ENCODE data around the gene SCN1B. TPM values are rescaled to one million over a fixed set of nuclear protein-coding genes. Genes with fewer than 3 reads are reported as not detected.
"Not testable (repeated sequence)": the region's sequence is repeated elsewhere in the genome, so short reads cannot be mapped to it uniquely, and the experiment has no call there.

SCN1B gene
- total RNA-seq, 1 donor from 2014 or later: 5.8 TPM

DNA sequence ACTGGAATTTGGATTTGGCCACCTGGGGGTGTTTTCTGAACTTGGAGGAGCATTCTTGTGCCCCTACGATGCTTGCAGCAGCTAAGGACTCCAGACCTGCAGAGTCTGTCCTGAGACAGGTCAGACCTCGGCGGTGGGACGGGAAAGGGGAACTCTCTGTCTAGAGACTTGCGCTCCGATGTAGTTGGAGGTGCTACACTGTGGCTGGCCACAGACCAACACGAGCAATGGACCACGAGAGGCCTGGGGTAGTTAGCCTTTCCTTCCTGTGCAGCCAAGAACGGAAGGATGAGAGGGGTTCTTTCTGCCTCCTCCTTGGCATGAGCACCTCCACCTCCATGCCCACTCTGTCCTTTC is 36.0 kb upstream of the SCN1B start:
- DNase-seq (ENCODE audit: low spot score): no peak
- H3K27ac Mint-ChIP-seq (ENCODE audit: unreplicated experiment): no peak overlapping the region
- H3K36me3 Mint-ChIP-seq (ENCODE audit: low read depth): no peaks in the 10 kb centered on the region
- TF ChIP-seq CTCF (IDR thresholded peaks at IDR 0.05): no peak
- peaks cover 19% of the 10 kb centered on the region for H3K4me1 Mint-ChIP-seq (ENCODE audit: low read depth)
- H3K4me3 Mint-ChIP-seq (ENCODE audit: unreplicated experiment): no peak overlapping the region
- H3K27me3 Mint-ChIP-seq (ENCODE audit: low read depth): no peaks in the 10 kb centered on the region
- no peaks in the 10 kb centered on the region for H3K9me3 Mint-ChIP-seq (ENCODE audit: low read depth)

GRCh38 chr19:34994643-34995541 is 35.4 kb upstream of the SCN1B start:
- Mint-ChIP-seq H3K27me3 (ENCODE audit: low read depth) (no peaks in the 10 kb centered on the region), H3K9me3 (ENCODE audit: low read depth) (no peaks in the 10 kb centered on the region), H3K27ac (ENCODE audit: unreplicated experiment) (no peak overlapping the region), H3K4me1 (ENCODE audit: low read depth) (peaks cover 23% of the 10 kb centered on the region), H3K4me3 (ENCODE audit: unreplicated experiment) (no peak overlapping the region), H3K36me3 (ENCODE audit: low read depth) (no peaks in the 10 kb centered on the region)
- no peak for TF ChIP-seq CTCF (IDR thresholded peaks at IDR 0.05)
- no peak for DNase-seq (ENCODE audit: low spot score)

DNA sequence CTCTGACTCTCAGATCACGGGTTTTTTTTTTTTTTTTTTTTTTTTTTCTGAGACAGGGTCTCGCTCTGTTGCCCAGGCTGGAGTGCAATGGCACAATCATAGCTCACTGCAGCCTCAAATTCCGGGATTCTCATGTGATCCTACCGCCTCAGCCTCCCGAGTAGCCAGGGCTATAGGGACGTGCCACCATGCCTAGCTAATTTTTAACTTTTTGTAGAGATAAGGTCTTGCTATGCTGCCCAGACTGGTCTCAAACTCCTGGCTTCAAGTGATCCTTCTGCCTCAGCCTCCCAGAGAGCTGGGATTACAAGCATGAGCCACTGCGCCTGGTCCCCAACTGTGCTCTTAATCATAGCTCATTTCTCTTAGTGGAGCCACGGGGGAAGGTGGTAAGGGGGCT is 34.7 kb upstream of the SCN1B start:
- DNase-seq (ENCODE audit: low spot score): no peak
- peaks cover 23% of the 10 kb centered on the region for H3K4me1 Mint-ChIP-seq (ENCODE audit: low read depth)
- no peak overlapping the region for H3K27ac Mint-ChIP-seq (ENCODE audit: unreplicated experiment)
- TF ChIP-seq CTCF (IDR thresholded peaks at IDR 0.05): no peak
- no peaks in the 10 kb centered on the region for H3K36me3 Mint-ChIP-seq (ENCODE audit: low read depth)
- H3K27me3 Mint-ChIP-seq (ENCODE audit: low read depth): no peaks in the 10 kb centered on the region
- no peaks in the 10 kb centered on the region for H3K9me3 Mint-ChIP-seq (ENCODE audit: low read depth)
- H3K4me3 Mint-ChIP-seq (ENCODE audit: unreplicated experiment): no peak overlapping the region

DNA sequence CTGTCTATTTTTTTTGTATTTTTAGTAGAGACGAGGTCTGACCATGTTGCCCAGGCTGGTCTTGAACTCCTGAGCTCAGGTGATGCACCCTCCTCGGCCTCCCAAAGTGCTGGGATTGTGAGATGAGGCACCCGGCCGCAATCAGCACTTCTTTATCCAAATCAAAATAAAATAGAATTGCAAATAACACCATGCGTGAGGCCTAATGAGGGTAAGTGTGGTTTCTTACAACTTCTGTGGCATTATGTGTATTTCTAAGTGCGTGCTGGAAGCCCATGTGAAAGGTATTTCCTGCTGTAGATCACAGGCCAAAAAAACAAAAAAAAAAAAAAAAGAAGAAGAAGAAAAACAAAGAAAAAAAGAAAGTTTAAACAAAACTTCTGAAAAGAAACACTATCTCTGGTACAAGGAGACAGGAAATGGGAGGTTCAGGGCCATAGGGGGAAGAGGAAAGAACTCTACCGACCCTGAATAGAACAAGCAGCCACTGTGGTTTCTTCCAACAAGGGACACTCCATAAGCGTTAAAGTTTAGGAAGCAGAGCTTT is 33.1 kb upstream of the SCN1B start:
- Mint-ChIP-seq H3K36me3 (ENCODE audit: low read depth) (no peaks in the 10 kb centered on the region), H3K27ac (ENCODE audit: unreplicated experiment) (peak overlapping the region; percentile 81), H3K4me3 (ENCODE audit: unreplicated experiment) (no peak overlapping the region), H3K27me3 (ENCODE audit: low read depth) (no peaks in the 10 kb centered on the region), H3K9me3 (ENCODE audit: low read depth) (no peaks in the 10 kb centered on the region), H3K4me1 (ENCODE audit: low read depth) (peaks cover 35% of the 10 kb centered on the region)
- no peak for DNase-seq (ENCODE audit: low spot score)
- TF ChIP-seq CTCF (IDR thresholded peaks at IDR 0.05): no peak

- H3K4me1 Mint-ChIP-seq (ENCODE audit: low read depth): peaks cover 45% of the 10 kb centered on the region
- H3K27me3 Mint-ChIP-seq (ENCODE audit: low read depth); DNase-seq (ENCODE audit: low spot score); H3K9me3 Mint-ChIP-seq (ENCODE audit: low read depth); H3K36me3 Mint-ChIP-seq (ENCODE audit: low read depth); H3K4me3 Mint-ChIP-seq (ENCODE audit: unreplicated experiment); H3K27ac Mint-ChIP-seq (ENCODE audit: unreplicated experiment): not testable (repeated sequence)
These were observed 32.0 kb upstream of the SCN1B start for GRCh38 chr19:34998224-34998623.

All from chondrocyte (in vitro differentiated cells).